ENCODE measurements around the gene S100A12. TPM values are rescaled to one million over a fixed set of nuclear protein-coding genes. Genes with fewer than 3 reads are reported as not detected.

The S100A12 gene
- total RNA-seq, 1 donor from 2014 or later: not detected

- H3K36me3 Mint-ChIP-seq (ENCODE audit: low read depth): no peaks in the 10 kb centered on the region
- DNase-seq (ENCODE audit: low read depth, low spot score): no peak
- H3K27ac Mint-ChIP-seq (ENCODE audit: unreplicated experiment): no peak overlapping the region
- no peak for TF ChIP-seq CTCF (conservative IDR thresholded peaks at IDR 0.05)
- no peaks in the 10 kb centered on the region for H3K4me1 Mint-ChIP-seq
- H3K27me3 Mint-ChIP-seq (ENCODE audit: low read depth): peaks cover 50% of the 10 kb centered on the region
- H3K9me3 Mint-ChIP-seq: peaks cover 3% of the 10 kb centered on the region
- no peak overlapping the region for H3K4me3 Mint-ChIP-seq
Observed at GRCh38 chr1:153403421-153404085, 28.1 kb upstream of the S100A12 start.

GRCh38 chr1:153402226-153402625, 26.8 kb upstream of the S100A12 start:
- H3K36me3 Mint-ChIP-seq (ENCODE audit: low read depth): no peaks in the 10 kb centered on the region
- peaks cover 3% of the 10 kb centered on the region for H3K9me3 Mint-ChIP-seq
- H3K4me3 Mint-ChIP-seq: no peak overlapping the region
- no peak for TF ChIP-seq CTCF (conservative IDR thresholded peaks at IDR 0.05)
- DNase-seq (ENCODE audit: low read depth, low spot score): no peak
- no peak overlapping the region for H3K27ac Mint-ChIP-seq (ENCODE audit: unreplicated experiment)
- H3K27me3 Mint-ChIP-seq (ENCODE audit: low read depth): peaks cover 45% of the 10 kb centered on the region
- no peaks in the 10 kb centered on the region for H3K4me1 Mint-ChIP-seq

GRCh38 chr1:153401461-153401860, 26.0 kb upstream of the S100A12 start:
- H3K27me3 Mint-ChIP-seq (ENCODE audit: low read depth): peaks cover 45% of the 10 kb centered on the region
- H3K4me3 Mint-ChIP-seq: no peak overlapping the region
- H3K27ac Mint-ChIP-seq (ENCODE audit: unreplicated experiment): no peak overlapping the region
- peaks cover 3% of the 10 kb centered on the region for H3K9me3 Mint-ChIP-seq
- no peaks in the 10 kb centered on the region for H3K36me3 Mint-ChIP-seq (ENCODE audit: low read depth)
- TF ChIP-seq CTCF (conservative IDR thresholded peaks at IDR 0.05): no peak
- H3K4me1 Mint-ChIP-seq: no peaks in the 10 kb centered on the region
- no peak for DNase-seq (ENCODE audit: low read depth, low spot score)

- Mint-ChIP-seq H3K4me3 (no peak overlapping the region), H3K9me3 (peaks cover 3% of the 10 kb centered on the region), H3K27ac (ENCODE audit: unreplicated experiment) (no peak overlapping the region), H3K27me3 (ENCODE audit: low read depth) (peaks cover 54% of the 10 kb centered on the region), H3K36me3 (ENCODE audit: low read depth) (no peaks in the 10 kb centered on the region), H3K4me1 (no peaks in the 10 kb centered on the region)
- no peak for DNase-seq (ENCODE audit: low read depth, low spot score)
- TF ChIP-seq CTCF (conservative IDR thresholded peaks at IDR 0.05): no peak
Observed at GRCh38 chr1:153400244-153400643, 24.8 kb upstream of the S100A12 start.

- Mint-ChIP-seq H3K27ac (ENCODE audit: unreplicated experiment) (no peak overlapping the region), H3K9me3 (peaks cover under 1% of the 10 kb centered on the region), H3K4me3 (no peak overlapping the region), H3K27me3 (ENCODE audit: low read depth) (peaks cover 55% of the 10 kb centered on the region), H3K4me1 (no peaks in the 10 kb centered on the region), H3K36me3 (ENCODE audit: low read depth) (no peaks in the 10 kb centered on the region)
- no peak for DNase-seq (ENCODE audit: low read depth, low spot score)
- TF ChIP-seq CTCF (conservative IDR thresholded peaks at IDR 0.05): no peak
Observed at GRCh38 chr1:153399401-153400055, 24.1 kb upstream of the S100A12 start.

Measured in neural crest cell (in vitro differentiated cells).